GM12878 (cell line): ENCODE measurements around the gene CCDC169. TPM values are rescaled to one million over a fixed set of nuclear protein-coding genes. Genes with fewer than 3 reads are reported as not detected.
A peak's percentile ranks its signal among the peaks of the same experiment; 100 is the strongest.
"Not testable (repeated sequence)": the region's sequence is repeated elsewhere in the genome, so short reads cannot be mapped to it uniquely, and the experiment has no call there.

Experiments used
- ATAC-seq: fragments of 200-7000 bp; cut with Tn5 transposase; 3 replicates; pipeline ENCODE4 v1.9.1; 2020; ENCODE audit warnings: mild to moderate bottlenecking, moderate library complexity
- BruUV-seq: library from RNA; stranded (reverse); fragments of 400-500 nt; replicated peaks from 2 replicates; lab custom pipeline; 2021; lab: Mats Ljungman, UMichigan
- CTCF ChIA-PET: fragments of 300-600 bp; sonication (Branson Sonifier 250); formaldehyde crosslinking; extraction: SDS; loops from one replicate; lab custom pipeline; 2021; ENCODE audit warnings: inconsistent platforms; lab: Yijun Ruan, JAX
- POLR2A ChIA-PET: fragments of 350-600 bp; formaldehyde crosslinking; extraction: SDS; loops from one replicate; lab custom pipeline; 2021; ENCODE audit warnings: inconsistent platforms; lab: Charles Lee
- RAD21 ChIA-PET: fragments of 300-600 bp; sonication (Branson Sonifier 250); formaldehyde crosslinking; loops from one replicate; lab custom pipeline; 2023; ENCODE audit warnings: antibody characterized with exemption; ENCODE audit not compliant: unreplicated experiment; lab: Charles Lee
- SMC1A ChIA-PET: fragments of 300-600 bp; sonication (Branson Sonifier 250); formaldehyde crosslinking; loops from one replicate; lab custom pipeline; 2023; ENCODE audit not compliant: unreplicated experiment, uncharacterized antibody; lab: Charles Lee
- DNase-seq: peaks from one replicate; pipeline ENCODE4 v3.0.0-alpha.2; 2011; ENCODE audit warnings: low read depth, low spot score
- FAIRE-seq: peaks from 3 replicates; lab custom pipeline; 2011; peaks lifted over from hg19 to GRCh38; lab: Jason Lieb, UNC
- H2AFZ ChIP-seq: 2 replicates; pipeline ENCODE4 v1.6.0; 2011; ENCODE audit warnings: low read depth, low read length, control low read depth; ENCODE audit not compliant: control insufficient read depth
- H3K27ac ChIP-seq: 2 replicates; pipeline ENCODE4 v1.5.1; 2011; ENCODE audit warnings: control low read depth; ENCODE audit not compliant: control insufficient read depth, insufficient read depth
- H3K27me3 ChIP-seq, 2 experiments: replicated peaks in 1 of 2; 2 replicates each; pipeline versions ENCODE4 v1.6.0 to v1.6.1; 2011; ENCODE audit warnings: low read length in 1 of 2; ENCODE audit not compliant: control insufficient read depth in 2 of 2, insufficient read depth in 2 of 2
- H3K36me3 ChIP-seq, 2 experiments: 2 replicates each; pipeline ENCODE4 v1.5.1; 2011; ENCODE audit warnings: low read length in 1 of 2; ENCODE audit not compliant: control insufficient read depth in 2 of 2, insufficient read depth in 2 of 2
- H3K4me1 ChIP-seq: 2 replicates; pipeline ENCODE4 v1.6.1; 2011; ENCODE audit warnings: mild to moderate bottlenecking, low read length, moderate library complexity, mixed read lengths; ENCODE audit not compliant: control insufficient read depth, insufficient read depth
- H3K4me2 ChIP-seq: 2 replicates; pipeline ENCODE4 v1.6.0; 2011; ENCODE audit warnings: control low read depth; ENCODE audit not compliant: control insufficient read depth, insufficient read depth
- H3K4me3 ChIP-seq: fragments of 200-600 bp; sonication (generic); 2 replicates; pipeline ENCODE4 v1.5.1; 2016
- H3K79me2 ChIP-seq: 2 replicates; pipeline ENCODE4 v1.6.0; 2011; ENCODE audit warnings: low read length; ENCODE audit not compliant: control insufficient read depth, insufficient read depth
- H3K9ac ChIP-seq: 2 replicates; pipeline ENCODE4 v1.8.0; 2011; ENCODE audit warnings: low read length, control low read depth, mixed read lengths; ENCODE audit not compliant: control insufficient read depth, insufficient read depth
- H3K9me3 ChIP-seq: replicated peaks from 3 replicates; pipeline ENCODE4 v1.5.1; 2011; ENCODE audit warnings: mild to moderate bottlenecking, low read length; ENCODE audit not compliant: control insufficient read depth, insufficient read depth
- H4K20me1 ChIP-seq: 2 replicates; pipeline ENCODE4 v1.6.0; 2011; ENCODE audit not compliant: control insufficient read depth, insufficient read depth
- ATF2 ChIP-seq: IDR thresholded peaks from 2 replicates; pipeline ENCODE4 v1.6.1; 2012; ENCODE audit warnings: low read length, inconsistent platforms
- ATF7 ChIP-seq: fragments of 450-650 bp; IDR thresholded peaks from 2 replicates; pipeline ENCODE4 v1.6.1; 2016; ENCODE audit warnings: low read depth, mild to moderate bottlenecking
- CHD1 ChIP-seq: IDR thresholded peaks from 2 replicates; pipeline ENCODE4 v1.6.1; 2012; ENCODE audit warnings: low read depth, low read length, improper control_type of control experiment
- CREB1 ChIP-seq: IDR thresholded peaks from 2 replicates; pipeline ENCODE4 v1.6.1; 2012; ENCODE audit warnings: low read depth, mild to moderate bottlenecking, inconsistent platforms
- KDM1A ChIP-seq: fragments of 200-600 bp; sonication (generic); IDR thresholded peaks from 2 replicates; pipeline ENCODE4 v1.6.1; 2016; ENCODE audit warnings: borderline replicate concordance
- RAD21 ChIP-seq: IDR thresholded peaks from 2 replicates; pipeline ENCODE4 v1.6.1; 2011; ENCODE audit warnings: mild to moderate bottlenecking, low read depth, low read length, moderate library complexity; ENCODE audit not compliant: insufficient read depth
- RBBP5 ChIP-seq: fragments of 200-600 bp; sonication (generic); conservative IDR thresholded peaks from 2 replicates; pipeline ENCODE4 v1.6.1; 2016
- TARDBP ChIP-seq: IDR thresholded peaks from 2 replicates; pipeline ENCODE4 v1.6.1; 2016; ENCODE audit warnings: borderline replicate concordance
- TCF3 ChIP-seq: IDR thresholded peaks from 2 replicates; pipeline ENCODE4 v1.6.1; 2012; ENCODE audit warnings: low read depth, mild to moderate bottlenecking, low read length, borderline replicate concordance; ENCODE audit not compliant: insufficient read depth
- ZNF217 ChIP-seq: fragments of 450-650 bp; IDR thresholded peaks from 2 replicates; pipeline ENCODE4 v1.6.1; 2017; ENCODE audit warnings: antibody characterized with exemption, mild to moderate bottlenecking
- ZNF622 ChIP-seq: fragments of 450-650 bp; IDR thresholded peaks from 2 replicates; pipeline ENCODE4 v1.6.1; 2017; ENCODE audit warnings: mild to moderate bottlenecking, inconsistent platforms
- WGBS: methylation state at CpG from one replicate; pipeline ENCODE4 v1.1.6; 2016; ENCODE audit warnings: low lambda C conversion rate; ENCODE audit not compliant: insufficient replicate concordance, insufficient coverage; ENCODE audit errors: missing lambda C conversion rate; 5-methylcytosine and 5-hydroxymethylcytosine counted together
- in situ Hi-C: fragments of 300-500 bp; cut with MboI; formaldehyde crosslinking; loops from 9 replicates; pipeline ENCODE4 v1.14.3; 2018; ENCODE audit warnings: mixed read lengths
- intact Hi-C: fragments of 100-400 bp; cut with micrococcal nuclease; formaldehyde crosslinking; loops from one replicate; pipeline ENCODE4 v1.14.2; 2022; ENCODE audit not compliant: unreplicated experiment
- polyA plus RNA-seq, 11 experiments: library from polyadenylated mRNA; depleted of rRNA in 4 of 11; unstranded in 6 of 11; stranded (reverse) in 5 of 11; fragments of >200 nt; fragmentation: Nextera tagmentation in 4 of 11; fragmentation: Illumina TruSeq in 1 of 11; extraction: Ambion mirVana in 4 of 11; extraction: Trizol in 1 of 11; gene quantifications; 1 replicate in 1 of 11; 2 replicates in 10 of 11; pipeline versions ENCODE4 v1.2.1 to v1.2.3, GENCODE V29; 2011 to 2016; ENCODE audit warnings: inconsistent platforms in 2 of 11, missing spikeins in 2 of 11, low read depth in 1 of 11
- total RNA-seq, 4 experiments: library from RNA; depleted of rRNA in 3 of 4; stranded (reverse); fragments of >200 nt in 3 of 4; fragmentation: Illumina TruSeq in 1 of 4; extraction: Trizol in 1 of 4; gene quantifications; 2 replicates each; pipeline versions ENCODE4 v1.2.1 to v1.2.3, GENCODE V29; 2013 to 2021

Gene CCDC169
- total and polyA plus RNA-seq, 10 of the 15 experiments (the other 5 are each of a cell fraction or from before 2014, with no cell fraction given): 0.13 to 1.4 (median 0.24) TPM; not detected in 4

- no peak for TF ChIP-seq CREB1
- no peak for TF ChIP-seq ZNF217
Measured at GRCh38 chr13:36323408-36323807, 25.8 kb upstream of the CCDC169 start (continued).

- BruUV-seq, H3K9ac ChIP-seq, SMC1A ChIA-PET, in situ Hi-C loops, RAD21 ChIA-PET, DNase-seq, H3K4me2 ChIP-seq, H4K20me1 ChIP-seq, H2AFZ ChIP-seq, ATAC-seq, POLR2A ChIA-PET, H3K9me3 ChIP-seq, H3K36me3 ChIP-seq, H3K4me3 ChIP-seq, intact Hi-C loops, H3K4me1 ChIP-seq, H3K27ac ChIP-seq, H3K79me2 ChIP-seq, H3K27me3 ChIP-seq, FAIRE-seq, CTCF ChIA-PET: not testable (repeated sequence)
- 37% methylated on average over 5 of the region's 6 CpGs for WGBS
Measured at GRCh38 chr13:36319793-36320192, 22.2 kb upstream of the CCDC169 start.

GRCh38 chr13:36313047-36313969 is 15.7 kb upstream of the CCDC169 start:
- intact Hi-C loops: no loop called here
- ATAC-seq: no peak
- CTCF ChIA-PET: interaction anchor here (0.8 to 1.1 kb wide), 2 partner anchors 30 to 31 kb away, joined by 3 to 5 read pairs; no protein-coding TSS in a partner anchor

More at GRCh38 chr13:36313047-36313969, 15.7 kb upstream of the CCDC169 start:
- no peak overlapping the region for H3K4me3 ChIP-seq
- DNase-seq: no peak
- ChIA-PET POLR2A (interaction anchor here (0.7 kb wide), 1 partner anchor 13 kb away, joined by 4 read pairs; no protein-coding TSS in a partner anchor), RAD21 (no interaction called here), SMC1A (no interaction called here)
- in situ Hi-C loops: no loop called here
- no peak for FAIRE-seq
- H3K9me3 ChIP-seq: no peaks in the 10 kb centered on the region
- H3K9ac ChIP-seq: no peak overlapping the region
- no peaks in the 10 kb centered on the region for H4K20me1 ChIP-seq
- no peak for TF ChIP-seq TCF3
- no peak for TF ChIP-seq ATF2
- TF ChIP-seq ATF7: no peak
- TF ChIP-seq CHD1: no peak
- no peak for TF ChIP-seq TARDBP
- TF ChIP-seq RBBP5: no peak
- no peak for TF ChIP-seq KDM1A
- TF ChIP-seq RAD21: no peak
- TF ChIP-seq ZNF622: no peak
- no peak overlapping the region for H2AFZ ChIP-seq
- H3K4me1 ChIP-seq: no peaks in the 10 kb centered on the region
- H3K27me3 ChIP-seq: no peaks in the 10 kb centered on the region
- H3K4me2 ChIP-seq: no peak overlapping the region
- no peak overlapping the region for H3K27ac ChIP-seq
- H3K36me3 ChIP-seq: peaks cover 0 to 1% of the 10 kb centered on the region in 2 experiments; a peak in 1 of 4 replicates
- WGBS: 39% methylated on average over 3 of the region's 3 CpGs
- no peaks in the 10 kb centered on the region for H3K79me2 ChIP-seq
- BruUV-seq: TSS peak; percentile 7
